Hematopoietic multipotent progenitor cell treated with erythropoietin and hydrocortisone succinate and interleukin-3 and kit ligand, for 6 days (in vitro differentiated cells): ENCODE data around the gene RBM34.
"Not testable (repeated sequence)": the region's sequence is repeated elsewhere in the genome, so short reads cannot be mapped to it uniquely, and the experiment has no call there.

ENCODE experiments used
- DNase-seq: peaks from one replicate; pipeline ENCODE4 v3.0.0-alpha.2; 2015

RBM34 gene

GRCh38 chr1:235091319-235092044, 69.6 kb downstream of the RBM34 start:
- DNase-seq, result not testable (repeated sequence)

- DNase-seq, result peak; percentile 54
These were observed 70.5 kb downstream of the RBM34 start for GRCh38 chr1:235090406-235091069.

- no peak for DNase-seq
These were observed 72.1 kb downstream of the RBM34 start for GRCh38 chr1:235088907-235089306.

GRCh38 chr1:235088430-235088829, 72.6 kb downstream of the RBM34 start:
- DNase-seq, result peak; percentile 43

GRCh38 chr1:235087906-235088305, 73.1 kb downstream of the RBM34 start:
- DNase-seq, result no peak

- not testable (repeated sequence) for DNase-seq
These were observed 75.5 kb downstream of the RBM34 start for GRCh38 chr1:235085411-235086117.
